DOHH2 (cell line): ENCODE measurements around the gene FN3KRP.
"Not testable (repeated sequence)": the region's sequence is repeated elsewhere in the genome, so short reads cannot be mapped to it uniquely, and the experiment has no call there.

Experiments used
- EZH2phosphoT487 ChIP-seq: fragments of 200-600 bp; sonication (generic); IDR thresholded peaks from 2 replicates; pipeline ENCODE4 v1.6.1; 2017; ENCODE audit warnings: borderline replicate concordance, mild to moderate bottlenecking, antibody characterized with exemption, low read length, moderate library complexity, mixed read lengths
- TF ChIP-seq, protein P1 (sequence below): fragments of 200-600 bp; sonication (generic); IDR thresholded peaks from one replicate; pipeline ENCODE4 v1.5.1; 2014; ENCODE audit warnings: antibody characterized with exemption, mild to moderate bottlenecking, low read depth, low read length; ENCODE audit not compliant: poor library complexity, severe bottlenecking

- TF ChIP-seq, protein P1, sequence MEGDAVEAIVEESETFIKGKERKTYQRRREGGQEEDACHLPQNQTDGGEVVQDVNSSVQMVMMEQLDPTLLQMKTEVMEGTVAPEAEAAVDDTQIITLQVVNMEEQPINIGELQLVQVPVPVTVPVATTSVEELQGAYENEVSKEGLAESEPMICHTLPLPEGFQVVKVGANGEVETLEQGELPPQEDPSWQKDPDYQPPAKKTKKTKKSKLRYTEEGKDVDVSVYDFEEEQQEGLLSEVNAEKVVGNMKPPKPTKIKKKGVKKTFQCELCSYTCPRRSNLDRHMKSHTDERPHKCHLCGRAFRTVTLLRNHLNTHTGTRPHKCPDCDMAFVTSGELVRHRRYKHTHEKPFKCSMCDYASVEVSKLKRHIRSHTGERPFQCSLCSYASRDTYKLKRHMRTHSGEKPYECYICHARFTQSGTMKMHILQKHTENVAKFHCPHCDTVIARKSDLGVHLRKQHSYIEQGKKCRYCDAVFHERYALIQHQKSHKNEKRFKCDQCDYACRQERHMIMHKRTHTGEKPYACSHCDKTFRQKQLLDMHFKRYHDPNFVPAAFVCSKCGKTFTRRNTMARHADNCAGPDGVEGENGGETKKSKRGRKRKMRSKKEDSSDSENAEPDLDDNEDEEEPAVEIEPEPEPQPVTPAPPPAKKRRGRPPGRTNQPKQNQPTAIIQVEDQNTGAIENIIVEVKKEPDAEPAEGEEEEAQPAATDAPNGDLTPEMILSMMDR = not testable (repeated sequence)
- not testable (repeated sequence) for TF ChIP-seq EZH2phosphoT487
Observed at GRCh38 chr17:82744736-82745135, 28.2 kb downstream of the FN3KRP start.
